ENCODE measurements around the gene NTF3. TPM values are rescaled to one million over a fixed set of nuclear protein-coding genes. Genes with fewer than 3 reads are reported as not detected.

Gene NTF3
- total RNA-seq, 3 donors from 2014 or later (not counting 1 experiment from before 2014, with no cell fraction given), result not detected

- ATAC-seq, result no peak
- Histone ChIP-seq H3K4me1 (ENCODE audit: control insufficient read depth, insufficient read depth, low read length) (no peaks in the 10 kb centered on the region), H3K27ac (ENCODE audit: low read length) (no peak overlapping the region), H3K9me3 (ENCODE audit: control insufficient read depth, insufficient read depth, low read length) (no peaks in the 10 kb centered on the region), H3K4me3 (ENCODE audit: low read length) (no peak overlapping the region), H3K27me3 (ENCODE audit: control insufficient read depth, insufficient read depth, low read length) (no peaks in the 10 kb centered on the region), H3K36me3 (ENCODE audit: control insufficient read depth, insufficient read depth, low read length) (no peaks in the 10 kb centered on the region)
- H3K27me3 Mint-ChIP-seq (ENCODE audit: low read depth in 2 of 2), result peaks cover 15 to 64% of the 10 kb centered on the region in 2 donors
- no peaks in the 10 kb centered on the region for H3K36me3 Mint-ChIP-seq
- H3K4me3 Mint-ChIP-seq, result no peak overlapping the region
- 2% methylated on average over 8 of the region's 8 CpGs for WGBS (ENCODE audit: insufficient coverage)
- no peak for DNase-seq
- no peak for TF ChIP-seq CTCF (IDR thresholded peaks at IDR 0.05)
- no peaks in the 10 kb centered on the region for H3K9me3 Mint-ChIP-seq
- intact Hi-C loops (cut with micrococcal nuclease), result no loop called here
- H3K4me1 Mint-ChIP-seq, result no peaks in the 10 kb centered on the region
- no peak overlapping the region for H3K27ac Mint-ChIP-seq
Observed at GRCh38 chr12:5402009-5402935, 29.6 kb upstream of the NTF3 start.

GRCh38 chr12:5403411-5403810 lies 28.5 kb upstream of the NTF3 start:
- no peaks in the 10 kb centered on the region for H3K36me3 ChIP-seq (ENCODE audit: control insufficient read depth, insufficient read depth, low read length)
- intact Hi-C loops (cut with micrococcal nuclease), result no loop called here
- no peak overlapping the region for H3K4me3 Mint-ChIP-seq
- no peaks in the 10 kb centered on the region for H3K9me3 Mint-ChIP-seq
- 29% methylated on average over 1 of the region's 3 CpGs for WGBS (ENCODE audit: insufficient coverage)
- no peak overlapping the region for H3K27ac Mint-ChIP-seq
- peaks cover 10 to 67% of the 10 kb centered on the region in 2 donors for H3K27me3 Mint-ChIP-seq (ENCODE audit: low read depth in 2 of 2)
- H3K27ac ChIP-seq (ENCODE audit: low read length), result no peak overlapping the region
- H3K9me3 ChIP-seq (ENCODE audit: control insufficient read depth, insufficient read depth, low read length), result no peaks in the 10 kb centered on the region
- H3K4me1 ChIP-seq (ENCODE audit: control insufficient read depth, insufficient read depth, low read length), result no peaks in the 10 kb centered on the region
- H3K36me3 Mint-ChIP-seq, result no peaks in the 10 kb centered on the region
- no peaks in the 10 kb centered on the region for H3K4me1 Mint-ChIP-seq
- DNase-seq, result no peak
- H3K27me3 ChIP-seq (ENCODE audit: control insufficient read depth, insufficient read depth, low read length), result no peaks in the 10 kb centered on the region
- no peak for ATAC-seq
- H3K4me3 ChIP-seq (ENCODE audit: low read length), result no peak overlapping the region
- TF ChIP-seq CTCF (IDR thresholded peaks at IDR 0.05), result no peak

- Histone ChIP-seq H3K4me3 (ENCODE audit: low read length) (no peak overlapping the region), H3K27me3 (ENCODE audit: control insufficient read depth, insufficient read depth, low read length) (no peaks in the 10 kb centered on the region), H3K4me1 (ENCODE audit: control insufficient read depth, insufficient read depth, low read length) (no peaks in the 10 kb centered on the region), H3K27ac (ENCODE audit: low read length) (no peak overlapping the region), H3K9me3 (ENCODE audit: control insufficient read depth, insufficient read depth, low read length) (no peaks in the 10 kb centered on the region), H3K36me3 (ENCODE audit: control insufficient read depth, insufficient read depth, low read length) (no peaks in the 10 kb centered on the region)
- ATAC-seq, result no peak
- no peak for DNase-seq
- intact Hi-C loops (cut with micrococcal nuclease), result no loop called here
- no peak overlapping the region for H3K4me3 Mint-ChIP-seq
- no peak for TF ChIP-seq CTCF (IDR thresholded peaks at IDR 0.05)
- H3K9me3 Mint-ChIP-seq, result peaks cover 0 to 2% of the 10 kb centered on the region in 2 donors
- H3K4me1 Mint-ChIP-seq, result no peaks in the 10 kb centered on the region
- no peak overlapping the region for H3K27ac Mint-ChIP-seq
- WGBS (ENCODE audit: insufficient coverage), result 87% methylated on average over 6 of the region's 6 CpGs
- H3K27me3 Mint-ChIP-seq (ENCODE audit: low read depth in 2 of 2), result peaks cover 4 to 64% of the 10 kb centered on the region in 2 donors
- H3K36me3 Mint-ChIP-seq, result no peaks in the 10 kb centered on the region
Observed at GRCh38 chr12:5407034-5407856, 24.7 kb upstream of the NTF3 start.

All from natural killer cell (primary cell).